Fibroblast of lung (primary cell): ENCODE measurements around the gene RAB6A. TPM values are rescaled to one million over a fixed set of nuclear protein-coding genes. Genes with fewer than 3 reads are reported as not detected.

Source experiments
- DNase-seq, 2 donors: peaks; one replicate each; pipeline versions ENCODE4 v3.0.0 to v3.0.0-alpha.2; 2010; ENCODE audit warnings: low read depth in 2 of 2
- H2AFZ ChIP-seq: 2 replicates; pipeline ENCODE4 v1.5.1; 2012; ENCODE audit warnings: low read length, control low read depth, inconsistent platforms
- H3K27ac ChIP-seq: 2 replicates; pipeline ENCODE4 v1.5.1; 2011; ENCODE audit warnings: low read length, control low read depth; ENCODE audit not compliant: insufficient read depth
- H3K27me3 ChIP-seq: 2 replicates; pipeline ENCODE4 v1.5.1; 2011; ENCODE audit warnings: mild to moderate bottlenecking, low read length; ENCODE audit not compliant: control insufficient read depth, insufficient read depth
- H3K36me3 ChIP-seq: 2 replicates; pipeline ENCODE4 v1.5.1; 2011; ENCODE audit warnings: low read length; ENCODE audit not compliant: control insufficient read depth, insufficient read depth
- H3K4me1 ChIP-seq: 2 replicates; pipeline ENCODE4 v1.5.1; 2011; ENCODE audit warnings: low read length; ENCODE audit not compliant: control insufficient read depth, insufficient read depth; ENCODE audit errors: extremely low read depth
- H3K4me2 ChIP-seq: 2 replicates; pipeline ENCODE4 v1.5.1; 2011; ENCODE audit warnings: low read length, control low read depth; ENCODE audit not compliant: insufficient read depth; ENCODE audit errors: extremely low read depth
- H3K4me3 ChIP-seq, 4 experiments: fragments of 200-600 bp in 1 of 4; sonication (generic) in 1 of 4; replicated peaks in 1 of 4; 2 replicates each; pipeline ENCODE4 v1.5.1; 2011 to 2016; ENCODE audit warnings: low read length in 4 of 4, low read depth in 3 of 4, mild to moderate bottlenecking in 3 of 4, control low read depth in 2 of 4, inconsistent platforms in 1 of 4, mixed read lengths in 1 of 4; ENCODE audit not compliant: insufficient read depth in 1 of 4; ENCODE audit errors: control extremely low read depth in 1 of 4
- H3K79me2 ChIP-seq: 2 replicates; pipeline ENCODE4 v1.5.1; 2012; ENCODE audit warnings: mild to moderate bottlenecking, low read length, inconsistent platforms; ENCODE audit not compliant: control insufficient read depth, insufficient read depth
- H3K9ac ChIP-seq: 2 replicates; pipeline ENCODE4 v1.5.1; 2011; ENCODE audit warnings: mild to moderate bottlenecking, low read length, control low read depth; ENCODE audit not compliant: insufficient read depth
- H3K9me3 ChIP-seq: 2 replicates; pipeline ENCODE4 v1.5.1; 2012; ENCODE audit warnings: low read depth, low read length; ENCODE audit not compliant: control insufficient read depth, insufficient read depth
- H4K20me1 ChIP-seq: 2 replicates; pipeline ENCODE4 v1.5.1; 2011; ENCODE audit warnings: low read length; ENCODE audit not compliant: control insufficient read depth, insufficient read depth; ENCODE audit errors: extremely low read depth
- EZH2 ChIP-seq: IDR thresholded peaks from 2 replicates; pipeline ENCODE4 v1.5.1; 2012; ENCODE audit warnings: low read length, control low read depth, mild to moderate bottlenecking; ENCODE audit errors: missing control alignments
- polyA plus RNA-seq, 2 donors: library from polyadenylated mRNA; depleted of rRNA in 1 of 2; stranded (reverse) in 1 of 2; unstranded in 1 of 2; fragments of >200 nt; gene quantifications; 2 replicates each; pipeline ENCODE4 v1.2.1, GENCODE V29; 2011 to 2012; ENCODE audit warnings: missing spikeins in 1 of 2
- total RNA-seq: library from RNA; depleted of rRNA; stranded (reverse); fragments of >200 nt; gene quantifications from 2 replicates; pipeline ENCODE4 v1.2.1, GENCODE V29; 2014
- TF ChIP-seq, protein P1 (sequence below), 2 donors: IDR thresholded peaks in 1 of 2; conservative IDR thresholded peaks in 1 of 2; 1 replicate in 1 of 2; 2 replicates in 1 of 2; pipeline ENCODE4 v1.5.1; 2011 to 2012; ENCODE audit warnings: low read length in 2 of 2, control low read depth in 1 of 2, inconsistent platforms in 1 of 2, low read depth in 1 of 2, mild to moderate bottlenecking in 1 of 2

The RAB6A gene
- total and polyA plus RNA-seq, 2 donors (not counting 1 experiment from before 2014, with no cell fraction given), result 103 to 255 TPM

DNA sequence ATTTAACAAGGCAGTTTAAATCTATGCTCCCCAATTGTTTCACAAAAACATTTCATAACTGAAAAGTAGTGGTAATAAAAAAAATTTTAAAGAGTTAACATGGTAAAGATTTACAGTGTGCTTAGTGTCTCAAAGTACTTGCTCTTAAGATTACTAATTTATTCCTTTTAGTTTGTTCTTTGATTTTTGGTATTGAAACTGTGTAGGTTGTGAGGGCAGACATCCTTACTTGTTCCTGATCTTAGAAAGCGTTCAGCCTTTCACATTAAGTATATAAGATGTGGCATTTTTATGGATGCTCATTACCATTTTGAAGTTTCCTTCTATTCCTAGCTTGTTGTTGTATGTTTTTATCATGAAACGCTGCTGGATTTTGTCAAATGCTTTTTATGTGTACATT is 32.9 kb downstream of the RAB6A start:
- no peak for DNase-seq
- Histone ChIP-seq H3K27me3 (no peaks in the 10 kb centered on the region), H3K4me2 (no peak overlapping the region), H3K9ac (no peak overlapping the region), H2AFZ (no peak overlapping the region), H3K4me1 (no peaks in the 10 kb centered on the region), H3K27ac (no peak overlapping the region), H3K79me2 (peaks cover 28% of the 10 kb centered on the region), H4K20me1 (no peaks in the 10 kb centered on the region), H3K4me3 (no peak overlapping the region), H3K36me3 (no peaks in the 10 kb centered on the region), H3K9me3 (no peaks in the 10 kb centered on the region)
- TF ChIP-seq EZH2, result no peak

DNA sequence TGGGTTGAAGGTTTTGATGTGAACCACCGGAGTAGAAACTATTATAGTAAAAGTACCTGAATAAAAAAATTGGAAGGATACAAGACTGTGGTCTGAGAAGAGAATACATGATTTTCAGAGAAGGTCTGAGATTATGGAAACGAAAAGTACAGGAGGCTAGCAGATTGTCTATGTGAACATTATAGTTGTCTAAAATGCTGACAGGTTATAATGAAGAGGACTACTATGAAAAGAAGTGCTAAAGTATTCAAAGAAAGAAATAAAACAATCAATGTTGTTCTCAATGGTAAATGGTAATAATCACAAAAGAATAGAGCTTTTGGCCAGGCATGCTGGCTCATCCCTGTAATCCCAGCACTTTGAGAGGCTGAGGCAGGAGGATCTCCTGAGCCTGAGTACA is 34.0 kb downstream of the RAB6A start:
- Histone ChIP-seq H2AFZ (no peak overlapping the region), H4K20me1 (no peaks in the 10 kb centered on the region), H3K4me2 (no peak overlapping the region), H3K9me3 (no peaks in the 10 kb centered on the region), H3K27me3 (no peaks in the 10 kb centered on the region), H3K36me3 (no peaks in the 10 kb centered on the region), H3K27ac (no peak overlapping the region), H3K4me3 (no peak overlapping the region), H3K4me1 (no peaks in the 10 kb centered on the region), H3K9ac (no peak overlapping the region), H3K79me2 (peaks cover 22% of the 10 kb centered on the region)
- DNase-seq, result no peak
- TF ChIP-seq, protein P1, sequence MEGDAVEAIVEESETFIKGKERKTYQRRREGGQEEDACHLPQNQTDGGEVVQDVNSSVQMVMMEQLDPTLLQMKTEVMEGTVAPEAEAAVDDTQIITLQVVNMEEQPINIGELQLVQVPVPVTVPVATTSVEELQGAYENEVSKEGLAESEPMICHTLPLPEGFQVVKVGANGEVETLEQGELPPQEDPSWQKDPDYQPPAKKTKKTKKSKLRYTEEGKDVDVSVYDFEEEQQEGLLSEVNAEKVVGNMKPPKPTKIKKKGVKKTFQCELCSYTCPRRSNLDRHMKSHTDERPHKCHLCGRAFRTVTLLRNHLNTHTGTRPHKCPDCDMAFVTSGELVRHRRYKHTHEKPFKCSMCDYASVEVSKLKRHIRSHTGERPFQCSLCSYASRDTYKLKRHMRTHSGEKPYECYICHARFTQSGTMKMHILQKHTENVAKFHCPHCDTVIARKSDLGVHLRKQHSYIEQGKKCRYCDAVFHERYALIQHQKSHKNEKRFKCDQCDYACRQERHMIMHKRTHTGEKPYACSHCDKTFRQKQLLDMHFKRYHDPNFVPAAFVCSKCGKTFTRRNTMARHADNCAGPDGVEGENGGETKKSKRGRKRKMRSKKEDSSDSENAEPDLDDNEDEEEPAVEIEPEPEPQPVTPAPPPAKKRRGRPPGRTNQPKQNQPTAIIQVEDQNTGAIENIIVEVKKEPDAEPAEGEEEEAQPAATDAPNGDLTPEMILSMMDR (conservative IDR thresholded peaks at IDR 0.05 in 1 of 2, IDR thresholded peaks at IDR 0.05 in 1 of 2; ENCODE audit: low read depth in 1 of 2, low read length in 2 of 2), result no peak
- TF ChIP-seq EZH2, result no peak

DNA sequence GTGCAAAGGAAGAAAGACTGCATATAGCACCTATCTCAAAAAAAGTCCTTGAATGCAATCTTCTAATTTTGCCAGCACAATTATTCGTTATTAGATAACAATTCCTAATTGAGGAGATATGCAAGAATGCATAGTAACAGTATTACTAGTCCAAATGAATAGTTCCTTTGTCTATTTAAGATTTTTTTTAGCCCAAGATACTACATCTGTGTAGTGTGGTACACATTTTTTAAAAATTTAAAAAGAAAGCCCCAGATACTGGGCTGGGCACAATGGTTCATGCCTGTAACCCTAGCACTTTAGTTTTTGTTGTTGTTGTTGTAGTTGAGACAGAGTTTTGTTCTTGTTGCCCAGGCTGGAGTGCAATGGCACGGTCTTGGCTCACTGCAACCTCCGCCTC is 43.7 kb downstream of the RAB6A start:
- Histone ChIP-seq H4K20me1 (no peaks in the 10 kb centered on the region), H3K27ac (no peak overlapping the region), H3K4me2 (no peak overlapping the region), H3K27me3 (no peaks in the 10 kb centered on the region), H3K4me3 (no peak overlapping the region), H3K9ac (no peak overlapping the region), H3K9me3 (no peaks in the 10 kb centered on the region), H3K36me3 (peaks cover 2% of the 10 kb centered on the region), H3K4me1 (no peaks in the 10 kb centered on the region), H2AFZ (no peak overlapping the region), H3K79me2 (peaks cover 2% of the 10 kb centered on the region)
- DNase-seq, result no peak
- no peak for TF ChIP-seq EZH2
- TF ChIP-seq, protein P1 (conservative IDR thresholded peaks at IDR 0.05 in 1 of 2, IDR thresholded peaks at IDR 0.05 in 1 of 2; ENCODE audit: low read depth in 1 of 2, low read length in 2 of 2), result no peak
